Forelimb muscle (tissue), 1 donor: ENCODE data around the gene AMBP. TPM values are rescaled to one million over a fixed set of nuclear protein-coding genes. Genes with fewer than 3 reads are reported as not detected.

Experiments used
- DNase-seq: peaks from one replicate; pipeline ENCODE4 v3.0.0-alpha.2; 2013; ENCODE audit warnings: low read depth
- polyA plus RNA-seq: library from polyadenylated mRNA; unstranded; fragments of 120-200 nt; gene quantifications from one replicate; pipeline ENCODE4 v1.2.1, GENCODE V29; 2013; ENCODE audit not compliant: insufficient read length

Gene AMBP
- polyA plus RNA-seq, 1 donor = not detected

- DNase-seq = no peak
Measured at GRCh38 chr9:114112778-114113584, 34.9 kb upstream of the AMBP start.

- no peak for DNase-seq
Measured at GRCh38 chr9:114112325-114112724, 34.2 kb upstream of the AMBP start.

- DNase-seq = no peak
Measured at GRCh38 chr9:114110180-114110579, 32.1 kb upstream of the AMBP start.

- no peak for DNase-seq
Measured at GRCh38 chr9:114109124-114109523, 31.0 kb upstream of the AMBP start.

- DNase-seq = no peak
Measured at GRCh38 chr9:114108016-114108833, 30.1 kb upstream of the AMBP start.

DNA sequence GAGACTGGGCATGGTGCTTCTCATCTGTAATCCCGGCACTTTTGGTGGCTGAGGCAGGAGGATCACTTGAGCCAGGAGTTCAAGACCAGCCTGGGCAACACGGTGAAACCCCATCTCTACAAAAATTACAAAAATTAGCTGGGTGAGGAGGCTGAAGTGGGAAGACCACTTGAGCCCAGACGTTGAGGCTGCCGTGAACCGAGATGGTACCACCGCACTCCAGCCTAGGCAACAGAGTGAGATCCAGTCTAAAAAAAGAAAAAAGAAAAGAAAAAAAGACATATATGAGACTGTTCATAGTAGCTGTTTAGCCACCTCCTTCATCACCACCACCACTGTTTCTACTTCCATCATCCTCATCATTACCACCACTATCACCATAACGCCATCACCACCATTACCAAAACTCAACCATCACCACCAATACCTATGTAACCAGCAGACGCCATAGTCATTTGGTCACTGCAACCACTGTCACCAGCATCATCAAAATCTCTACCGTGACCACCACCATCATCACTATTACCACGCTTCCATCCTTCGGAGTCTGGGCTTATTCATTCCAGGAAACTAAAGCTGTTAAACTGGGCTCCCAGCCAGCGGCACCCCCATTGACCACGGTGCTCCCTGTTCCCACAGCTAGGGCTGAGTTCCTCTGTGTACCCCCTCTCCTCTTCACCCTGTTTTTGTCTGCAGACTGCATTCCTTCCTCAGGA, 29.3 kb upstream of the AMBP start:
- no peak for DNase-seq

DNA sequence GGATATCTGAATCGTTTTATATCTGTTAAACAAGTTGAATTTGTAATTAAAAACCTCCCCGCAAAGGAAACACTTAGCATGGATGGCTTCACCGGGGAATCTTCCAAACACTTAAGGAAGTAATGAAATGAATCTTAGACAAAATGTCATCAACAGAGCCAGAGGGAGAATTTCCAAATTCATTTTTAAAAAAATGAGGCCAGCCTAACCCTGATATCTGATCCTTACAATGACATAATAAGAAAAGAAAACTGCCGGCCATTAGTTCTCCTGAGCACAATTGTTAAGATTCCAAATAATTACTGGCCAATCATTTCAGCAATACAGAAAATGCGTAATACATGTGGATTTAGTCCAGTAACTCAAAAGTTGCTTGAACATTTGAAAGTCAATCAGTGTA, 27.1 kb upstream of the AMBP start:
- no peak for DNase-seq

GRCh38 chr9:114102484-114102883, 24.4 kb upstream of the AMBP start:
- no peak for DNase-seq

DNA sequence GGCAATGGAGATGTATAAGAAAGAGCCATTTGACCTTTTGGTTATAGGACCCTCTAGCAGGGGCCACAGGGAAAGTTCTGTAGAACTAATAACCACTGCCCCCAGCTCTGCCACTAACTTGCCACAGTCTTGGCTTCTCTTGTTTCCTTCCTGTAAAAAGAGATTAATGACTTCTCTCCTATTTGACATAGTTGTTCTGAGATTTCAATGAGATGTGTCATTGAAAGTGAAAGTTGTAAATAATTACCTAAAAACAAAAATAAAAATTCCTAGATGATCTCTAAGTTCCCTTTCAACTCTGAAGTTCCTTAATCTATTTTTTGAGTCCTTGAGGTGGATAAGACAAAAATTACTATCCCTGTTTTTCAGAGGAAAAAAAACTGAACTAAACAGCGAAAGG, 22.4 kb upstream of the AMBP start:
- no peak for DNase-seq

DNA sequence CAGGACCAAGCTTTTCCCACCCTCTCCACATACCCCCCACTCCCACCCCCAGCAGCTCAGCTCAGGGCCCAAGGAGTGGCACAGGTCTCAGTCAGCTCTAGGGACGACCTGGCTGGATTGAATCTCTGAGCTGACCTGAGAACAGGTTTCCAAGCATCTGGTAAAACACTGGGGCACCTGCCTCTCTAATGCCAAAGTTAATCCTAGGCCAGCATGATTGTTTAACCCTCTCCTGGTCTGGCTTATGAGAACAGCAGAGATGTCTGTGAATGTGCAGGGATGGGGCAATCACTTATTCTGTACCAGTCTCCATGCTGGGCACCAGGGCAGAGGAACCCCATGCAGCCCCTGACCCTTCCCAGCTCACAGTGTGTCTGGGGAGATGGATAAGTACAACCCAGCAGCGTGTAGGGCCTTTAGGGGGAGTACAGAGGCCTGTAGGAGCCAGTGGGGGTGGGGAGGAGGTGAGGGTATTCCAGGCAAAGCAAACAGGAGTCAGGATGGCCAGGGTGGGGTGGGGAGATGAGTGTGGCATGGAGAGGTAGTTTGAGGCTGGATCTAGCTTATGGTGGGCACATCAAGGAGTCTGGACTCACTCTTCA, 21.7 kb upstream of the AMBP start:
- DNase-seq = no peak

GRCh38 chr9:114098936-114099668, 21.0 kb upstream of the AMBP start, which contains the start of gene KIF12:
KIF12 (minus strand) TSS chr9:114099292; CDS start chr9:114099276, 16 bp downstream.
- no peak for DNase-seq

GRCh38 chr9:114098021-114098935, 20.2 kb upstream of the AMBP start:
- DNase-seq = no peak

DNA sequence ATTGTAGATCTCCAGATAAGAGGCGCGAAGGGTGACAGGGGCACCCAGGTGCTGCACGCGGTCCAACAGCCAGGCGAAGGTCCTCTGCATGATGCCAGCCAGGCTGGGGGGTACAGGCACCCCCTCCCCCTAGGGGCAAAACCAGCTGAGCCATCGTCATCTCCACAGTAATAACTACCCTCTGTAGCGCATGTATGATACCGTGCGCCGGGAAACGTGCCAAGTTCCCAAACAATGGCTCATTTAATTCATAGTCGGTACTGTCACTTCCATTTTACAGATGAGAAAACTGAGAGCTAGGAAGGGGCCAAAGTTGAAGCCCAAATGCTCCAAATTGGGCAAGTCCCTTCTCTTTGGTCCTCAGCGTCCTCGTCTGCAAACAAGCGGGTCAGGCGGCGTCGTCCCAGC, 19.5 kb upstream of the AMBP start:
- no peak for DNase-seq

DNA sequence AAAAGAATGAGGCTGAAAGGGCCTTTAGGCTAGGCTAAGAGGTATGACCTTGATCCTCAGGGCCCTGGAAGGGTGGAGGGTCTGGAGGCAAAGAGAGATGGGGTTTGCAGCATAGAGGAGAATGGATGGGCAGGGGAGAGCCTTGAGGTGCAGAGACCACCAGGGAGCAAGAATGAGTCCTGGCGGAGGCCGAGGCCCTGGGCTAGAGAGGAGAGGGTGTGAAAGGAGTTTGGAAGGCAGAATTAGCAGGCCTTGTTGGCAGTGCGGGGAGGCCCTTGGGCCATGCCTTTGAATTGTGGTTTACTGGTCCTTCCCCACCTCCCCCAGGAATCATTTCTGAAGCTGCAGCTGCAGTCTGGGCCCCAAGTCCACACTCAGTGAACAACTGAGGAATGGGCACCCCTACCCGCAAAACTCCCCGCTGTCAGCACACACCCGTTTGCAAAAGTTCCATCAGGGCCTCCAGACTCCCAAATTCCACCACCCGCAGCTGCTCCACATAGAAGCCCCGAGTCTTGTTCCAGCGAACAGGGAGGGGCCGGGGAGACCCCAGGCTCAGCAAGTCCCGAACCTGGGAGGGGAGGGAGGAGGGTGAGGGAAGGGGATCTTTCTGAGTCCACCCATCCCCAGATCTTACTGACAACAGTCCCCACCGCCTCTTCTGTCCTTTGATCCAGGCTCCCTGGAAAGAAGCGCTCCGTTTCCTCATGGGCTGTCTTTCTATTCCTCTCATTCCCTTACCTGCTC, 18.9 kb upstream of the AMBP start:
- DNase-seq = no peak

- no peak for DNase-seq
Measured at GRCh38 chr9:114096041-114096511, 18.0 kb upstream of the AMBP start.

GRCh38 chr9:114094971-114095370, 16.9 kb upstream of the AMBP start:
- no peak for DNase-seq

DNA sequence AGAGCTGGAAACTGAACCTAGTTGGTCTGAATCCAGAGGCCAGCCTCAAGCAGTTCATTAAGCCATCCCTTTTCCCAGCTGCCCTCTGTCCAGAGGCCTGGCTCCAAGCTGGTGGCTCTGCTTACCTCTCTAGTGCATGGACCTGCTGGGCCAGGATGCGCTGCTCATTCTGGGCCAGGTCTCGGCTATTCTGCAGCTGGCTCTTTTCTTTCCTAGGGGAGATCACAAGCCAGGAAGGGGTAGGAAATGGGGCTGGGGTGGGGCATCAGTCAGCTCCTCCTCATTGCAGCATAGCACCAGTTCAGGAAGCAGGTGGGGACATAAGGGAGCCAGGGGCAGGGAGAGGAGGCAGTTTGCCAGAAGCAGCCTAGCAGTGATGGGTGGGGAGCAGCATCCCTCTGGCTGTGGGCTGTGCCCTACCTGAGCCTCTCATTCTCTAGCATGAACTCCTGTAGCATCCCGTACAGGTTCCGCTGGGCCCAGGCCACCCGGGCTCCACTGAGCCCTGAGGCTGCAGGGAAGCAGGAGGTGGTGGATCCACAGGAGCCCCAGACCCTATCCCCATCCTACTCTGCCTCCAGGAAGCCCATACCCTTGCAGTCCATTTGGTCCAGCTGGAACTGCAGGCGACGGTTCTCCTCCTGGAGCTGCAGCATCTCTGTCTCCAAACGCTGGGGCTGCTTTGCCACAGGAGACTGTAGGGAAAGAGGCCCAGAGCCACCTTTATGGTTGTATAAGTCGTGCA, 15.8 kb upstream of the AMBP start:
- no peak for DNase-seq

DNA sequence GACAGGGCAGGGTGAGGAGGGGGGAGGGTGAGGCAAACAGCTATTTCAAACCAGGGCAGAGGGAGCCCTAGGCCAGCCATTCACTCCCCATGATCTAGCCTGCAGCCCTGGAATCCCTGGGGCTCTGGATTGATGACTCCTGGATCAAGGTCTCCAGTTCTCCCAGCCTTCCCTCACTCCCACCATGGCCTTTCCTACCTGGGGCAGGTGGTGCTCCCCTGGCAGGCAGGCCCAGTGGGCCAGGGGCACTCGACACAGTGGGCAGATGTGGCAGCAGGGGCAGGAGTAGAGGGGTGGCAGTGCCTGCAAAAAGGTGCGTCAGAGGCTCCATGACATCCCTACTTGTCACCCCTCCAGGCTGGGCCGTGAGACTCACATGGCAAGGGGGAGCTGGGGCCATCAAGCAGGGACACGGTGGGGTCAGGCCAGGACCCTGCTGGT, 15.0 kb upstream of the AMBP start:
- DNase-seq = no peak
